OCI-LY1 (cell line): ENCODE results near the gene KRTAP5-4.
"Not testable (repeated sequence)": the region's sequence is repeated elsewhere in the genome, so short reads cannot be mapped to it uniquely, and the experiment has no call there.

Experiments used
- CTCF ChIP-seq: fragments of 200-600 bp; sonication (generic), shearing (Covaris generic); IDR thresholded peaks from 2 replicates; pipeline ENCODE4 v1.5.1; 2017; ENCODE audit warnings: mild to moderate bottlenecking, antibody characterized with exemption, low read length, moderate library complexity, mixed read lengths
- EZH2 ChIP-seq: fragments of 200-600 bp; sonication (generic), shearing (Covaris generic); IDR thresholded peaks from 2 replicates; pipeline ENCODE4 v1.8.0; 2017; ENCODE audit warnings: borderline replicate concordance, mixed run types, mild to moderate bottlenecking, antibody characterized with exemption, low read length, moderate library complexity, mixed read lengths

GRCh38 chr11:1584661-1585370 lies 37.1 kb downstream of the KRTAP5-4 start, which contains the start of gene KRTAP5-1:
- not testable (repeated sequence) for TF ChIP-seq CTCF, EZH2
